HL-60/S4 treated with phorbol 12-myristate 13-acetate at 8.2 ng/mL for 4 days and 3 days (cell line): Measurements from ENCODE around the gene DCDC2C.

Experiments used
- in situ Hi-C: fragments of 300-500 bp; cut with MboI; formaldehyde crosslinking; loops from 2 replicates; pipeline ENCODE4 v1.15.0; 2022; ENCODE audit warnings: low sequenced_read_pairs

DCDC2C gene

DNA sequence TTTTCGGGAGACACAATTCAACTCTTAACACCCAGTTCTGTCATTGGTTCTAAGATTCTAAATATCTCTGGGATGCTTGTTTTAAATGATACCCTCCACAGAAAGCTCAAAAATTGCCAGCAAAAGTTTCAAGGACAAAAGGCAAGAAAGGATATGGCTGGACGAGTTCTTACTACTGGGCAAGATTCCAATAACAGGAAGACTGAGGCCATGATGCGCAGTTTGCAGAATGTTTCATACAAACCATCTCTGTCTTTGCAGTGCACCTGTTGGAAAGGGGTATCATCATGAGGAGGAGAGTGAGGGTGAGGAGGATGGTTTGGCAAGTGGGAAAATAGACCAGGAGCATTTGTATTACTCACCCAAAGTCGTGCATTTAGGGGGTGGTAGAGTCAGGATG, 172.8 kb downstream of the DCDC2C start:
- in situ Hi-C loops = no loop called here

DNA sequence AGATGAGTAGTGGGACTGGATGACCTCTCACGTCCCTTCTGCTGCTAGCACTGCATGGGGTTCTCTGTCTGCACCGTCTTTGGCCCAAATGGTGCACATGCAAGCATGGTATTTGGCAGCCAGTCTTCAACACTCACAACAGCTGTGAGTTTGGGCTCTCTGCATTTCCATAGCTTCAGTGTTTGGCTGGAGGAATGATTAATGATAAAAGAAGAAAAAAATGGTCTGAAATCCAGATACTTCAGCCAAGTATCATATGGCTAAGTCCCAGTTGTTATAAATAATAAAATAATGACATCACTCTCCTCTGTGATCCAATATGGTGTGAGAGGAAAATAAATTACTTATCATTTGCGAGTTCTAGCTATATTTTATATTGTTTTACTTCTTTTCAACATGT, 173.3 kb downstream of the DCDC2C start:
- in situ Hi-C loops = no loop called here

- in situ Hi-C loops = no loop called here
Measured at GRCh38 chr2:3885629-3886628, 182.6 kb downstream of the DCDC2C start.

GRCh38 chr2:3895021-3895420, 191.6 kb downstream of the DCDC2C start:
- in situ Hi-C loops = no loop called here
